Right renal cortex interstitium (tissue), 3 donors: Measurements from ENCODE around the gene PEX14. TPM values are rescaled to one million over a fixed set of nuclear protein-coding genes. Genes with fewer than 3 reads are reported as not detected.

ENCODE experiments used
- DNase-seq, 3 donors: peaks; one replicate each; pipeline ENCODE4 v3.0.0-alpha.2; 2013; ENCODE audit warnings: low read depth in 3 of 3, low spot score in 2 of 3
- polyA plus RNA-seq, 3 donors: library from polyadenylated mRNA; unstranded; fragments of 120-200 nt; gene quantifications; one replicate each; pipeline ENCODE4 v1.2.1, GENCODE V29; 2013; ENCODE audit not compliant: insufficient read length in 3 of 3

The PEX14 gene
- polyA plus RNA-seq, 3 donors = 19.2 to 20.4 (median 19.5) TPM

GRCh38 chr1:10515976-10516750, 41.4 kb downstream of the PEX14 start:
- DNase-seq = no peak

- DNase-seq = no peak
Measured at GRCh38 chr1:10516925-10517676, 42.4 kb downstream of the PEX14 start.

- DNase-seq = no peak
Measured at GRCh38 chr1:10517677-10517982, 42.9 kb downstream of the PEX14 start.

GRCh38 chr1:10519016-10519417, 44.3 kb downstream of the PEX14 start:
- no peak for DNase-seq

GRCh38 chr1:10520497-10520896, 45.7 kb downstream of the PEX14 start:
- DNase-seq = no peak

- DNase-seq = no peak
Measured at GRCh38 chr1:10520952-10521351, 46.2 kb downstream of the PEX14 start.

- no peak for DNase-seq
Measured at GRCh38 chr1:10521537-10522157, 46.9 kb downstream of the PEX14 start.

- DNase-seq = no peak
Measured at GRCh38 chr1:10522322-10522860, 47.6 kb downstream of the PEX14 start.

- no peak for DNase-seq
Measured at GRCh38 chr1:10525208-10525607, 50.5 kb downstream of the PEX14 start.

- no peak for DNase-seq
Measured at GRCh38 chr1:10528066-10529014, 53.6 kb downstream of the PEX14 start.

GRCh38 chr1:10529091-10529490, 54.3 kb downstream of the PEX14 start:
- DNase-seq = no peak

- no peak for DNase-seq
Measured at GRCh38 chr1:10529765-10530164, 55.0 kb downstream of the PEX14 start.

GRCh38 chr1:10530281-10530740, 55.6 kb downstream of the PEX14 start:
- no peak for DNase-seq

- no peak for DNase-seq
Measured at GRCh38 chr1:10530756-10531495, 56.2 kb downstream of the PEX14 start.

- no peak for DNase-seq
Measured at GRCh38 chr1:10532362-10532761, 57.6 kb downstream of the PEX14 start.

GRCh38 chr1:10534519-10534918, 59.8 kb downstream of the PEX14 start:
- no peak for DNase-seq

- no peak for DNase-seq
Measured at GRCh38 chr1:10536133-10536770, 61.5 kb downstream of the PEX14 start.

- DNase-seq = no peak
Measured at GRCh38 chr1:10537082-10537766, 62.5 kb downstream of the PEX14 start.
